Neural progenitor cell (in vitro differentiated cells): Measurements from ENCODE around the gene CFAP97D2. TPM values are rescaled to one million over a fixed set of nuclear protein-coding genes. Genes with fewer than 3 reads are reported as not detected.
"Not testable (repeated sequence)": the region's sequence is repeated elsewhere in the genome, so short reads cannot be mapped to it uniquely, and the experiment has no call there.

Experiments
- DNase-seq: peaks from one replicate; pipeline ENCODE4 v3.0.0-alpha.2; 2016; ENCODE audit warnings: low spot score
- H2AFZ ChIP-seq: fragments of 200-600 bp; sonication (generic); replicated peaks from 2 replicates; pipeline ENCODE4 v1.6.1; 2016; ENCODE audit warnings: antibody characterized with exemption
- H3F3A ChIP-seq: fragments of 200-600 bp; sonication (generic); 2 replicates; pipeline ENCODE4 v1.6.1; 2016; ENCODE audit warnings: antibody characterized with exemption, low read depth
- H3K27ac ChIP-seq: fragments of 200-600 bp; sonication (generic); 2 replicates; pipeline ENCODE4 v1.5.1; 2016; ENCODE audit warnings: mild to moderate bottlenecking
- H3K27me3 ChIP-seq: fragments of 200-600 bp; sonication (generic); 2 replicates; pipeline ENCODE4 v1.6.1; 2016; ENCODE audit warnings: mild to moderate bottlenecking, moderate library complexity
- H3K36me3 ChIP-seq: fragments of 200-600 bp; sonication (generic); 2 replicates; pipeline ENCODE4 v1.5.1; 2016
- H3K4me1 ChIP-seq: fragments of 200-600 bp; sonication (generic); 2 replicates; pipeline ENCODE4 v1.6.1; 2016; ENCODE audit warnings: mixed run types
- H3K4me2 ChIP-seq: fragments of 200-600 bp; sonication (generic); 2 replicates; pipeline ENCODE4 v1.6.1; 2016
- H3K4me3 ChIP-seq: fragments of 200-600 bp; sonication (generic); 2 replicates; pipeline ENCODE4 v1.5.1; 2016
- H3K79me2 ChIP-seq: fragments of 200-600 bp; sonication (generic); 2 replicates; pipeline ENCODE4 v1.6.1; 2016; ENCODE audit warnings: low read depth
- H3K9ac ChIP-seq: fragments of 200-600 bp; sonication (generic); 2 replicates; pipeline ENCODE4 v1.6.1; 2016
- H3K9me3 ChIP-seq: fragments of 200-600 bp; sonication (generic); 2 replicates; pipeline ENCODE4 v1.5.1; 2016; ENCODE audit warnings: low read depth
- H4K20me1 ChIP-seq: fragments of 200-600 bp; sonication (generic); 2 replicates; pipeline ENCODE4 v1.6.1; 2016; ENCODE audit warnings: low read depth
- H3K27ac Mint-ChIP-seq: 3 replicates; pipeline ENCODE4 v1.8.0; 2021; ENCODE audit warnings: mixed read lengths
- H3K27me3 Mint-ChIP-seq: 2 replicates; pipeline ENCODE4 v1.8.0; 2022; ENCODE audit warnings: low read depth, mild to moderate bottlenecking, inconsistent platforms, moderate library complexity, mixed read lengths; ENCODE audit not compliant: insufficient read depth
- H3K36me3 Mint-ChIP-seq: 3 replicates; pipeline ENCODE4 v1.8.0; 2021; ENCODE audit warnings: mixed read lengths
- H3K4me1 Mint-ChIP-seq: 3 replicates; pipeline ENCODE4 v1.8.0; 2021; ENCODE audit warnings: mixed read lengths
- H3K4me3 Mint-ChIP-seq: 3 replicates; pipeline ENCODE4 v1.8.0; 2021; ENCODE audit warnings: mild to moderate bottlenecking, moderate library complexity, mixed read lengths
- H3K9me3 Mint-ChIP-seq: 3 replicates; pipeline ENCODE4 v1.8.0; 2020; ENCODE audit warnings: mixed read lengths
- EZH2 ChIP-seq: fragments of 200-600 bp; sonication (generic); IDR thresholded peaks from 2 replicates; pipeline ENCODE4 v1.6.1; 2017; ENCODE audit warnings: antibody characterized with exemption, mild to moderate bottlenecking, moderate library complexity
- EZH2phosphoT487 ChIP-seq: fragments of 200-600 bp; sonication (generic); IDR thresholded peaks from 2 replicates; pipeline ENCODE4 v1.6.1; 2017; ENCODE audit warnings: antibody characterized with exemption
- total RNA-seq: library from RNA; depleted of rRNA; stranded (reverse); fragments of >200 nt; gene quantifications from 2 replicates; pipeline ENCODE4 v1.2.3, GENCODE V29; 2015; ENCODE audit warnings: low replicate concordance
- TF ChIP-seq, protein P1 (sequence below): fragments of 200-600 bp; sonication (generic); IDR thresholded peaks from 2 replicates; pipeline ENCODE4 v1.5.1; 2017; ENCODE audit warnings: antibody characterized with exemption, mild to moderate bottlenecking

Gene CFAP97D2
- total RNA-seq, 1 donor from 2014 or later: not detected

DNA sequence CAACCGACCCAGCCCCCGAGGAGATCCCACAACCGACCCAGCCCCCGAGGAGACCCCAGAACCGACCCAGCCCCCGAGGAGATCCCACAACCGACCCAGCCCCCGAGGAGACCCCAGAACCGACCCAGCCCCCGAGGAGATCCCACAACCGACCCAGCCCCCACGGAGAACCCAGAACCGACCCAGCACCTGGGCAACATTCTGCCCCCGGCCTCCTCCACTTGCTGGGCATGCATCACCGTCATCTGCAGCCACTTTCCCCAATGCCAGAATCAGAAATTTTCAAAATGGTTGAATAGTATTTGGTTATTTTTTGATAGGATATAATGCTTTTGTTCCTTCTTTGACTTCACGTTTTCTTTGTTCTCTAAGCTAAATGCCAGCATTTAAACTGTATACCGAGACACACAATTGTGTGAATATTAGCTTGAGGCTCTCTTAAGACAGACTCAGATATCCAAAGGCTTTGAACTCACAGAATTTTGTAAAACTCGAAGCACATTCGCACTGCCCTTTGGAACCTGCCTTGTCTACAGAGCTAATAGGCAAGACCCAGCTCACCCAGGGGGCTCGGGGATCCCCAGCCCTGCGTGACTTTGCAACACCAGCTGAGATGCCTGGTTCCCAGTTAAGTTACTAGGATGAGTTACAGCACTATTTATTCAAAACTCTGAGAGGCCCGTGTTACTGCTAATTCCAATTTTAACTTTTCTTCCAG lies 31.1 kb upstream of the CFAP97D2 start:
- no peak overlapping the region for H3K27ac ChIP-seq
- Mint-ChIP-seq H3K4me1 (peaks cover 37% of the 10 kb centered on the region), H3K9me3 (no peaks in the 10 kb centered on the region), H3K27ac (no peak overlapping the region), H3K36me3 (no peaks in the 10 kb centered on the region), H3K4me3 (no peak overlapping the region), H3K27me3 (peaks cover 3% of the 10 kb centered on the region)
- H3K79me2 ChIP-seq: no peaks in the 10 kb centered on the region
- no peak for DNase-seq
- no peaks in the 10 kb centered on the region for H3F3A ChIP-seq
- H3K4me3 ChIP-seq: no peak overlapping the region
- peaks cover 4% of the 10 kb centered on the region for H3K4me1 ChIP-seq
- no peak overlapping the region for H3K4me2 ChIP-seq
- no peak for TF ChIP-seq EZH2
- no peak for TF ChIP-seq EZH2phosphoT487
- TF ChIP-seq, protein P1, sequence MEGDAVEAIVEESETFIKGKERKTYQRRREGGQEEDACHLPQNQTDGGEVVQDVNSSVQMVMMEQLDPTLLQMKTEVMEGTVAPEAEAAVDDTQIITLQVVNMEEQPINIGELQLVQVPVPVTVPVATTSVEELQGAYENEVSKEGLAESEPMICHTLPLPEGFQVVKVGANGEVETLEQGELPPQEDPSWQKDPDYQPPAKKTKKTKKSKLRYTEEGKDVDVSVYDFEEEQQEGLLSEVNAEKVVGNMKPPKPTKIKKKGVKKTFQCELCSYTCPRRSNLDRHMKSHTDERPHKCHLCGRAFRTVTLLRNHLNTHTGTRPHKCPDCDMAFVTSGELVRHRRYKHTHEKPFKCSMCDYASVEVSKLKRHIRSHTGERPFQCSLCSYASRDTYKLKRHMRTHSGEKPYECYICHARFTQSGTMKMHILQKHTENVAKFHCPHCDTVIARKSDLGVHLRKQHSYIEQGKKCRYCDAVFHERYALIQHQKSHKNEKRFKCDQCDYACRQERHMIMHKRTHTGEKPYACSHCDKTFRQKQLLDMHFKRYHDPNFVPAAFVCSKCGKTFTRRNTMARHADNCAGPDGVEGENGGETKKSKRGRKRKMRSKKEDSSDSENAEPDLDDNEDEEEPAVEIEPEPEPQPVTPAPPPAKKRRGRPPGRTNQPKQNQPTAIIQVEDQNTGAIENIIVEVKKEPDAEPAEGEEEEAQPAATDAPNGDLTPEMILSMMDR: no peak
- no peaks in the 10 kb centered on the region for H4K20me1 ChIP-seq
- H3K9ac ChIP-seq: no peak overlapping the region
- no peak overlapping the region for H2AFZ ChIP-seq
- no peaks in the 10 kb centered on the region for H3K9me3 ChIP-seq
- no peaks in the 10 kb centered on the region for H3K36me3 ChIP-seq
- no peaks in the 10 kb centered on the region for H3K27me3 ChIP-seq

DNA sequence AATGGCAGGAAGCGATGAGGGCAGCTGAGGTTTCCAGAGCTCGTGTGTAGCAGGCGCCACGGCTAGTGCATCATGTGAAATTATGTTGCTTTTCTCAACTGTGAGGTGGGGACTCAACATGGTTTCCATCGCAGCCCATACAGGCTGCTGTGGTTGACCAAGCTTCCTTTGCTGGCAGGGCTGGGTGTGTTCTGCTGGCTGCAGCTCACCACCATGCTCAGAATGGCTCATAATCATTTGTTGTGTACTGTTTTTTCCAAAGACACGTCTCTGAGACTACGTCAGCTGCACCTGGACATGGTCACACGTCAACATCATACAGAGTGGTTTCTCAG lies 30.6 kb upstream of the CFAP97D2 start:
- Histone ChIP-seq H3K79me2 (no peaks in the 10 kb centered on the region), H3K4me2 (no peak overlapping the region), H4K20me1 (no peaks in the 10 kb centered on the region), H3F3A (no peaks in the 10 kb centered on the region), H3K4me1 (peaks cover 6% of the 10 kb centered on the region), H2AFZ (no peak overlapping the region), H3K27ac (no peak overlapping the region), H3K9me3 (no peaks in the 10 kb centered on the region), H3K4me3 (no peak overlapping the region), H3K27me3 (no peaks in the 10 kb centered on the region), H3K36me3 (no peaks in the 10 kb centered on the region), H3K9ac (no peak overlapping the region)
- TF ChIP-seq EZH2 (no peak), EZH2phosphoT487 (no peak)
- TF ChIP-seq, protein P1: no peak
- Mint-ChIP-seq H3K27me3 (peaks cover 4% of the 10 kb centered on the region), H3K4me1 (peaks cover 43% of the 10 kb centered on the region), H3K9me3 (no peaks in the 10 kb centered on the region), H3K27ac (no peak overlapping the region), H3K4me3 (no peak overlapping the region), H3K36me3 (no peaks in the 10 kb centered on the region)
- DNase-seq: no peak

DNA sequence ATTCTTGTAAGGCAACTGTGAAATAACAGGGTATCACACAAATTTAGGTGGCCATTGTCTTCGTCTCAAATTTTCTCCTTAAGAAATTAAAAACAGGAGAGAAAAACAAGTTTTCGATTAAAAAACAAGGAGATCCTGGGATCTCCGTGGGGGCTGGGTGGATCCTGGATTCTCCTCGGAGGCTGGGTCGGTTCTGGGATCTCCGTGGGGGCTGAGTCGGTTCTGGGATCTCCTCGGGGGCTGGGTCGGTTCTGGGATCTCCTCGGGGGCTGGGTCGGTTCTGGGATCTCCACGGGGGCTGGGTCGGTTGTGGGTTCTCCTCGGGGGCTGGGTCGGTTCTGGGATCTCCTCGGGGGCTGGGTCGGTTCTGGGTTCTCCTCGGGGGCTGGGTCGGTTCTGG lies 30.2 kb upstream of the CFAP97D2 start:
- H3K36me3 ChIP-seq, H3K4me3 ChIP-seq, H3K4me2 ChIP-seq, H4K20me1 ChIP-seq, DNase-seq, H3K27me3 Mint-ChIP-seq, H3K9me3 ChIP-seq, H3K4me1 ChIP-seq, H3F3A ChIP-seq, H3K79me2 ChIP-seq, H3K4me3 Mint-ChIP-seq, H3K36me3 Mint-ChIP-seq, H3K9me3 Mint-ChIP-seq, H3K27ac ChIP-seq, H3K9ac ChIP-seq, H3K27ac Mint-ChIP-seq, H2AFZ ChIP-seq, H3K27me3 ChIP-seq: not testable (repeated sequence)
- H3K4me1 Mint-ChIP-seq: peaks cover 47% of the 10 kb centered on the region
